ENCODE results near the gene FAM107B.

The FAM107B gene

GRCh38 chr10:14594878-14595525, 179.7 kb downstream of the FAM107B start:
- DNase-seq = peak; percentile 12

- no peak for DNase-seq
Measured at GRCh38 chr10:14593806-14594205, 180.9 kb downstream of the FAM107B start.

- DNase-seq = peak; percentile 20
Measured at GRCh38 chr10:14592566-14592965, 182.1 kb downstream of the FAM107B start.

GRCh38 chr10:14592026-14592425, 182.7 kb downstream of the FAM107B start:
- DNase-seq = peak; percentile 13

- peak; percentile 28 for DNase-seq
Measured at GRCh38 chr10:14588938-14589294, 185.8 kb downstream of the FAM107B start.

- peak; percentile 63 for DNase-seq
Measured at GRCh38 chr10:14588084-14588937, 186.4 kb downstream of the FAM107B start.

- DNase-seq = peak; percentile 75
Measured at GRCh38 chr10:14587540-14588083, 187.1 kb downstream of the FAM107B start.

GRCh38 chr10:14586901-14587300, 187.8 kb downstream of the FAM107B start:
- peak; percentile 91 for DNase-seq

GRCh38 chr10:14585287-14586193, 189.2 kb downstream of the FAM107B start:
- DNase-seq = peak; percentile 55

GRCh38 chr10:14584661-14585060, 190.0 kb downstream of the FAM107B start:
- DNase-seq = peak; percentile 80

GRCh38 chr10:14583967-14584366, 190.7 kb downstream of the FAM107B start:
- DNase-seq = no peak

- peak; percentile 93 for DNase-seq
Measured at GRCh38 chr10:14583252-14583651, 191.4 kb downstream of the FAM107B start.

GRCh38 chr10:14581553-14582321, 193.0 kb downstream of the FAM107B start:
- DNase-seq = no peak

- DNase-seq = no peak
Measured at GRCh38 chr10:14580671-14581332, 193.9 kb downstream of the FAM107B start.

GRCh38 chr10:14579405-14579804, 195.3 kb downstream of the FAM107B start:
- DNase-seq = no peak

GRCh38 chr10:14578060-14578952, 196.4 kb downstream of the FAM107B start:
- no peak for DNase-seq

GRCh38 chr10:14574885-14575284, 199.8 kb downstream of the FAM107B start:
- no peak for DNase-seq

GRCh38 chr10:14574291-14574690, 200.4 kb downstream of the FAM107B start:
- DNase-seq = no peak

- DNase-seq = no peak
Measured at GRCh38 chr10:14573666-14574261, 200.9 kb downstream of the FAM107B start.

GRCh38 chr10:14572811-14573210, 201.9 kb downstream of the FAM107B start:
- no peak for DNase-seq

Data from CD4-positive, alpha-beta T cell treated with Interleukin-10 for 1 hour (primary cell).